Skin of body (tissue), 2 donors: ENCODE measurements around the gene FASTKD1. TPM values are rescaled to one million over a fixed set of nuclear protein-coding genes. Genes with fewer than 3 reads are reported as not detected.
A peak's percentile ranks its signal among the peaks of the same experiment; 100 is the strongest.
"Not testable (repeated sequence)": the region's sequence is repeated elsewhere in the genome, so short reads cannot be mapped to it uniquely, and the experiment has no call there.

ENCODE experiments used
- DNase-seq: peaks from one replicate; lab custom pipeline; 2025; lab: John Stamatoyannopoulos, UW
- total RNA-seq: library from RNA; depleted of rRNA; stranded (reverse); fragments of >200 nt; gene quantifications from one replicate; pipeline ENCODE4 v1.2.3, GENCODE V29; 2014

FASTKD1 gene, protein sequence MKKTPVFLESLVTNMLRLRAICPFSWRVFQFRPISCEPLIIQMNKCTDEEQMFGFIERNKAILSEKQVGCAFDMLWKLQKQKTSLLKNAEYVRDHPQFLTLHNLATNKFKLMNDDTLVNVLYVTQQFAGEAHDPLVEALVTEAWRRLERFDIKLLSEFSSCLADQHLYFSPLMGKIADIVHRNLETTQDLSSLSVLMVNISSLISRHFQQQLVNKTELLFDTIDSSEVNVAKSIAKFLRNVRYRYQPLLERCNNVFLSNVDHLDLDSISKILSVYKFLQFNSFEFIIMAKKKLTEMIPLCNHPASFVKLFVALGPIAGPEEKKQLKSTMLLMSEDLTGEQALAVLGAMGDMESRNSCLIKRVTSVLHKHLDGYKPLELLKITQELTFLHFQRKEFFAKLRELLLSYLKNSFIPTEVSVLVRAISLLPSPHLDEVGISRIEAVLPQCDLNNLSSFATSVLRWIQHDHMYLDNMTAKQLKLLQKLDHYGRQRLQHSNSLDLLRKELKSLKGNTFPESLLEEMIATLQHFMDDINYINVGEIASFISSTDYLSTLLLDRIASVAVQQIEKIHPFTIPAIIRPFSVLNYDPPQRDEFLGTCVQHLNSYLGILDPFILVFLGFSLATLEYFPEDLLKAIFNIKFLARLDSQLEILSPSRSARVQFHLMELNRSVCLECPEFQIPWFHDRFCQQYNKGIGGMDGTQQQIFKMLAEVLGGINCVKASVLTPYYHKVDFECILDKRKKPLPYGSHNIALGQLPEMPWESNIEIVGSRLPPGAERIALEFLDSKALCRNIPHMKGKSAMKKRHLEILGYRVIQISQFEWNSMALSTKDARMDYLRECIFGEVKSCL
- total RNA-seq = 29.5 TPM

DNA sequence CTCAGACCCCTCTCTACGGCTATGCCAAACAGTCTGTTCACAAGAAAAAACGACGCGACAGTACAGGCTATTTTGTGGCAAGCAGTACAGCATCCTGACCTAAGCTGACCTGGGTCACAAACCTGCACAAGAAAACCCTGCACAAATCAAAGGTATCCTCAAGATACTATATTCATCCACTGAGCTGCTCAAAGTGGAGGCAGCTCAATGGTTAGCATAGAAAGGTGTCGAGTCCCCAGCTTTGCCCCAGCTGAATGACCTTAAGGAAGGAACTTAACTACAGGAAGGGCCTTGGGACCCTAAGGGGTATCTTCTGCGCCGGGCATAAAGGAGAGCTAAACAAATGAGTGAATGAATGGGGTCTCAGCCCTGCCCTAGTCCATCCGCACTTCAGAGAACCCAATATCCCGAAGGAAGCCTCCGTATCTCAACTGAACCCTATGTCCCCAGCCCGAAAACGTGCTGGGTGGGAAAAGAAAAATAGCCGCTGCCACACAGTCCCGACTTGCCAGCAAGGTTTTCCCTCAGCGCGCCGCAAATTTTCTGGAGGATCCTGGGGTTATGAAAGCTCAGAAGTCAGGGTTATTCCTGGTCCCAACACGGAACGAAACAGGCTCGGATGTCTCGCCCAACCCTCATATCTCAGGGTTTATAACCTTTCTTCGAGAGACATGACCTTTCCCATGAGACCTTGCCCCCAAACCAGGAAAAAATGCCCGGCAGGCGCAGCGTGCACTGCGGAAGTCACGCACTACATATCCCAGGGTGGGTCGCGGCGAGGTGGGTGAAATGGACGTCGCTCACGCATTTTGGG lies at the start of gene FASTKD1:
TSS of gene FASTKD1 (minus strand) at position 706 of the 814 bp plus-strand sequence. CDS start 1,836 bp downstream, outside the sequence.
- DNase-seq = peak; percentile 86

DNA sequence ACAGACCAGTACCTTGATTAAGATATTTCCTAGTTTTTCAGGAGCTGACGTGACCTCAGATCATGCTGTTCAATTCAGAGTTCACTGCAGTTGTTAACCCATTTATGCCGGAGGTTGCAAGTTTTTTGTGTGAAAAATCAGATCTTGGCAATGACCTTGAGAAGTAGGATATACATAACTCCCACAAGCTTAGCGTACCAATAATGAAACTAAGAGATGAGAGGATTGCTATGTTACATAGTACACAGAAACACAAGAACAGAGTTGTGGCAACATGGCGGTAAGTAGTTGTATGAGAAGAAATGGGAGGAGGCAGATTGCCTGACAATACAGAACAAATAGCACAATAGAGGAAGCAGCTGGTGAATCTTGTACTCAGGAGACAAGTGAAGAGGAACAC lies 49.6 kb upstream of the FASTKD1 start:
- DNase-seq = no peak

DNA sequence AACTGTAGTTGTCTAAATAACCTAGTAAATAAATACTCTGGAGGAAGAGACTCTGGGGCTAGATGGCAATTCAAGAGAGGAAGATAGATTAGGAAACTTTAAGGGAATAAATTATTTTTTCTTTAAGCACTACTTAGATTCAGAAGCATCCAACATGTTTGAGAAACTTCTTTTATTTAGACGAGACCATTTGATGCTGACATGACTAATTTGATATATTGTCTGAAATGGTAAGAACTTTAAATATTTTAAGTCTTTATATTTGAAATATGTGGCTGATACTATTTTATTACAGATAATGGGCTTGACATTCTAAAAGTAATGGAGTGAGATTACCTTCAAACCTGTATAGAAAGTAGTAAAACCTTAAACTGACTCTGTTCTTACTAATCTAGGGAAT lies 46.8 kb upstream of the FASTKD1 start:
- DNase-seq = no peak

DNA sequence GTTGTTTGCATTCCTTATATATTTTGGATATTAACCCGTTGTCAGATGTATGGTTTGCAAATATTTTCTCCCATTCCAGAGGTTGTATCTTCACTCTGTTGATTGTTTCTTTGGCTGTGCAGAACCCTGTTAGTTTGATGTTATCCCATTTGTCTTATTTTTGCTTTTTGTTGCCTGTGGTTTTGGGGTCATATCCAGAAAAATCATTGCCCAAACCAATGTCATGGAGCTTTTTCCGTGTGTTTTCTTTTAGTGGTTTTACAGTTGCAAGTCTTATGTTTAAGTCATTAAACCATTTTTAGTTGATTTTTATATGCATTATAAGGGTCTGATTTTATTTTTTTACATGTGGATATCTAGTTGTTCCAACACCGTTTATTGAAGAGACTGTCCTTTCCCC lies 46.3 kb upstream of the FASTKD1 start:
- DNase-seq = no peak

DNA sequence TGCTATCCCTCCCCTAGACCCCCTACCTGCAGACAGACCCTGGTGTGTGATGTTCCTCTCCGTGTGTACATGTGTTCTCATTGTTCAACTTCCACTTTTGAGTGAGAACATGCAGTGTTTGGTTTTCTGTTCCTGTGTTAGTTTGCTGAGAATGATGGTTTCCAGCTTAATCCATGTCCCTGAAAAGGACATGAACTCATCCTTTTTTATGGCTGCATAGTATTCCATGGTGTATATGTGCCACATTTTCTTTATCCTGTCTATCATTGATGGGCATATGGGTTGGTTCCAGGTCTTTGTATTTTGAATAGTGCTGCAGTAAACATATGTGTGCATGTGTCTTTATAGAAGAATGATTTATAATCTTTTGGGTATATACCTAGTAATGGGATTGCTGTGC lies 42.3 kb upstream of the FASTKD1 start:
- not testable (repeated sequence) for DNase-seq

DNA sequence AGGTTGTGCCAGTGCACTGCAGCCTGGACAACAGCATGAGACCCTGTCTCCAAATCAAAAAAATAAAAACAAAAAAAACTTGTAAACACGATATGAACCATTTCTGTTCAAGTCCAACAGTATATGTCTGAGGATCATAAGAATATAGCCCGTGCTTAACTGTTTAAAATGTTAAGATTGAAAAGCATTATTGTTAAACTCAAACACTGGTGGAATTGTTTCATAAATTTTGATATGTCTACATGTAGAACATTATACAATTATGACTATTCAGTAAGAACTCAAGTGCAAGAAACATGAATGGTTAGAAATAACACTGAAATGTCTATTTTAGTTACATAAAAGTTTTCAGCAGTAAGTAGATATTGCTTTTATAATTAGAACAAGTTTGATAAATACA lies 40.2 kb upstream of the FASTKD1 start:
- peak; percentile 1 for DNase-seq

DNA sequence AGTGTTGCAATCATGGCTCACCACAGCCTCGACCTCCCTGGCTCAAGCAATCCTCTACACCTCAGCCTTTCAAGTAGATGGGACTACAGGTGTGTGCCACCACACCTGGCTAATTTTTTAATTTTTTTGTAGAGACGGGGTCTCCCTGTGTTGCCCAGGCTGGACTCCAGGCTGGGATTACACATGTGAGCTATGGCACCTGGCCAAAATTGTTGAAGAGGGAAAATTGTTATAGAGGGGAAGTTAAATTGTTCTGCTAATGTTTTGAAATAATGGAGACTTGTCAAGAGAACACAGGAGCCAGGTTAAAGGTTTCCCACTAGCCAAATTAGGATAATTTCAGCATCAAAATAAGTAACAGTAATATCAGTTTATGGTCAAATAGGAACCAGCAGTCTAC lies 35.6 kb upstream of the FASTKD1 start:
- DNase-seq = no peak

DNA sequence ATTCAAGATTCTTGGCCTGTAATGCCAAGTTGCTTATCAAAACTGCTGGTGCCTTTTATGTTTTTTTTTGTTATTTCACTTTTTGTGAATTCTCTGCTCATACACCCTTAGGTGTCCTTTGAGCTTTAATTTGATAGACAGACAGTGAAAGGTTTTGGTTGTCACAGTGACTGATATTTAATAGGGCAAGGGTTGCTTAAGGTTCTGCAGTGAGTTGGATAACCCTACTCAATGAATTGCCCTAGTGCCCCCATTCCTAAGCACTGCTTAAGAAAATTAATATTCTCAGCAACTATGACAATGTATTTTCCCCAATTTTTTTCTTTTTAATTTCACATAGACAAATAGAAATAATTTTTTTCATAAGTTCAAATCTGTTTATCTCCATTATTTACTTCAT lies 25.9 kb upstream of the FASTKD1 start:
- DNase-seq = no peak

DNA sequence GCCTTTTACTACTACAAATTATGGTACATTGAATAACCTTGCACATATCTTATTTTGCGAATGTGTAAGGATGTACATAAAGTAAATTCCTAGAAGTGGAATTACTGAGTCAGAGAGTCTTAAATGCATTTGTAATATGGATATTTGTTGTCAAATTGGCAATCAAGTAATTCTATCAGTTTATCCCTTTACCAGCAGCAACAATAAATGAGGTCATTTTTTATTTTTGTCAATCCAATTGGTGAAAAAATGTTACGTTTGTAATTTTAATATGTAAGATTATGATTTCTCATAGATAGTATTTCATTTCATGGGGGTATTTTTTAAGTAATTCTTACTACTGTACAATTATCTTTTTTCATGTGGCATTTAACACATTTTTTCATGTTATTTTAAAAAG lies 25.3 kb upstream of the FASTKD1 start:
- no peak for DNase-seq

DNA sequence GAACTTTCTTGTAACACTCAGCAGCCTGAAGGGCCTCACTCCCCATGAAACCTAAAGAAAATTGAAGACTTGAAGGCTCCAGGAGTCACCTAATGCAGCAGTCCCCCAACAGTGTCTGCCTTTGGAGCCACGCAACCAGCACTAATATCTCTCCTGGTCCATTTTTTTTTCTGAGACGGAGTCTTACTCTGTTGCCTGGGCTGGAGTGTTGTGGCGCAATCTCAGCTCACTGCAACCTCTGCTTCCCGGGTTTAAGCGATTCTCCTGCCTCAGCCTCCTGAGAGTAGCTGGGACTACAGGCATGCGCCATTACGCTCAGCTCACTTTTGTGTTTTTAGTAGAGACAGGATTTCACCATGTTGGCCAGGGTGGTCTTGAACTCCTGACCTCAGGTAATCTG lies 22.9 kb upstream of the FASTKD1 start:
- DNase-seq = not testable (repeated sequence)

DNA sequence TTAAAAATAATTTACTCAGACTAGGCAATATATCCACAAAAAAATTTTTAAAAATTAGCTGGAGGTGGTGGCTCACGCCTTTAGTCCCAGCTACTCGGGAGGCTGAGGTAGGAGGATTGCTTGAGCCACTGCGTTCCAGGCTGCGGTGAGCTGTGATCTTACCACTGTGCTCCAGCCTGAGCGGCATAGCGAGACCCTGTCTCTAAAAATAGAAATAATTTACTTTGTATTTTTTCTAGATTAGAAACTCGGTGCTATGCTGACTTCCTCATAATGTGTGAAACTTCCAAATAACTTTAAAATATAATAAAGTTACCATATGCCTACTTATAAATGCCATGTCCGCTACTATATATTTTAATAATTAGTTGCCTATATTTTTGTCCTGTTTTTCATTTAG lies 17.1 kb upstream of the FASTKD1 start:
- no peak for DNase-seq

DNA sequence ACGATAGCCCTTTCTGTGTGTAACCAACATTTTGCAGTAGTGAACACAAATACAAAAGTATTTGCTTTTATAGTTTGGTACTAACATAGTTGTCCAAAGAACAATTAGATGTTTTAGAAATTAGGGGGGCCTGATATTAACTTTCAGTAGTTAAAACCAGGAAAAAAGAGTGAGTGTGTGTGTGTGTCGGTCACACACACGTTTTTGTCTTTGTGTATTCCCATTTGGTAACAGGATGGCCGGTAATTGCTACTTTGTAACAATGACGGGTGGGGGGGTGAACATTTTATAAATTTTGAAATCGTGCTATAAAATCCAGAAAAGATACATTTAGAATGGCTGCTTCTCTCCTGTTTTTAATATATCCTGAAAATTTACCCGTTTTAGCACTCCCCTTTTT lies 12.0 kb upstream of the FASTKD1 start:
- no peak for DNase-seq

DNA sequence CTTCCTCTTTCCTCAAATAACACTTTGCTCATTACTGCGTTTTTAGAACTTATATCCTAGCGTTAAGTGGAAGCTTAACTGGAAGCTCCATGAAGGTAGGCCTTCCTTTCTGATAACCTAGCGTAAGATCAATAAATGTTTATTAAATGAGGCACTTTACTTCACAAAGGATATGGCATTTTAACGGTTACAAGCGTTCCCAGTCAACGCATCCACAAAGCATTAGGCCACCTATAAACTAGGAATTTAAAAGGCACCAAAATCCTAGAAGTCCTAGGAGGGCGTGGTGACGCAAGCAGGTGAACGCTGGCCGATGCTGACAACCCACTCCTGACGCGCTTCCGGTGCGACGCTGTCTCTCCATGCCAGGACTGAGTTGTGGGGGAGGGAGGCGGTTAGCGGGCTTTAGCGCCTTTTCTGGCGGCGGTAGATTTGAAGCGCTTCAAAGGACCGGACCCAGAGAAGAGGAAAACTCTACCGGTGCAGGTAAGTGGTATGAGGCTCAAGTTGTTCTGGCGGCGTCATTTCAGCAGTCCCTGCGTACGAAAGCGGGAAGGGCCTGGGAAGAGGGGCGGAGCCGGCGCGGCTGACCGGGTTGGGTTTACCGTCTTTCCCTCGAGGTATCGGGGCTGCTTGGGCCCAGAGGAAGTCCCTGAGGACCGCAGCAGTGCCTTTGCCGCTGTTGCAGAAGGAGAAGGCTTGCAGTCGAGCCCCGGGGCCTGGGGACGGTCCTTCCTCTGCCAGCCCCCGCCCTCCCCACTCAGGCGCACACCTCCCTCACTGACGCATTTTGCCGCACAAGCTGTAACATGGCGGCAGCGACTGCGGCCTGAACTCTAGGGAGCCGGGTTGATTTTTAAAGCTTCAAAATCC lies 10.6 kb upstream of the FASTKD1 start, which contains the start of gene PPIG:
TSS of gene PPIG (plus strand) at position 347 of the 873 bp plus-strand sequence. CDS start 19,691 bp downstream, outside the sequence.
- peak; percentile 92 for DNase-seq

DNA sequence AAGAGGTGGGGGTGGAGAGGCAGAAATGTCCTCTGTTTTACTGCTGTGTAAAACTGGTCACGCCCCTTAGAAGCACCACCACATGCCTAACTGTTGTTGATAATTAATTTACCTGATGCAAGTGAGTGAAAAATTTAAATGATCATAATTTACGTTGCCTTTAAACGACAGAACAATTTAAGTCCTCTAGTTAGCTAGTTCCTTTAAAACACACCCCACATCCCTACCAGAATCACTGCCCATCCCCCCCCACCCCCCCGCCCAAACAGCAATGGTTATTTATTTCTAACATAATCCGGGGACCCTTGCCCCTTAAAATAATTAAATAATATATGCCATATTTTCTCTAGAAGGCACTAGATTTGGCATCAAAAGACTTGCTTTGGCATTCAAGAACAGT lies 9.9 kb upstream of the FASTKD1 start:
- no peak for DNase-seq

DNA sequence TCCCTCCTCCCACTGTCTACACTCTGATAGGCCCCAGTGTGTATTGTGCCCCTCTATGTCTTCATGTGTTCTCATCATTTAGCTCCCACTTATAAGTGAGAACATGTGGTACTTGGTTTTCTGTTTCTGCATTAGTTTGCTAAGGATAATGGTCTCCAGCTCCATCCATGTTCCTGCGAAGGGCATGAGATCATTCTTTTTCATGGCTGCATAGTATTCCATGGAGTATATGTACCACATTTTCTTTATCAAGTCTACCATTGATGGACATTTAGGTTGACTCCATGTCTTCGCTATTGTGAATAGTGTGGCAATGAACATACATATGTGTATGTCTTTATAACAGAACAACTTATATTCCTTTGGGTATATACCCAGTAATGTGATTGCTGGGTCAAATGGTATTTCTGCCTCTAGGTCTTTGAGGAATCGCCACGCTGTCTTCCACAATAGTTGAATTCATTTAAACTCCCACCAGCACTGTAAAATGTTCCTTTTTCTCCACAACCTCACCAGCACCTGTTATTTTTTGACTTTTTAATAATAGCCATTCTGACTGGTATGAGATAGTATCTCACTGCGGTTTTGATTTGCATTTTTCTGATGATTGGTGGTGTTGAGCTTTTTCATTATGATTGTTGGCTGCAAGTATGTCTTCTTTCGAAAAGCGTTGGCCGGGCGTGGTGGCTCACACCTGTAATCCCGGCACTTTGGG lies 9.0 kb upstream of the FASTKD1 start:
- not testable (repeated sequence) for DNase-seq

DNA sequence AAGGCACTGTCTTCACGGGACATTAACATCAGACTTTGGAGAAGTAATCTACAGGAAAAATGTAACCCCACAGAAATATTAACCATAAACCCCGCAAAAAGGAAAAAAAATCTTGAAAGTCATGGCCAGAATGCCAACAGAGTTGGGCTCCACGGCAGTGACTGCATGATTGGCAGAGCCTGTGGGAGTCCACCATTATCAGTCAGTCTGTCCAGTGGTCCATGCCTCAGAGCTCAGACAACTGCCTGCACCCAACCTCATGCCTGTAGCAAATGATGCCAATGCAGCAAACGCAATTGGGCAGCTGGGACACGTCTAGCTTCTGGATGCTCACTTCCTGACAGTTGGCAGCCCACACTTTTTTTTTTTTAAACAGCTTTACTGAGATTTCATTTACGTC lies 5.4 kb upstream of the FASTKD1 start:
- DNase-seq = no peak

DNA sequence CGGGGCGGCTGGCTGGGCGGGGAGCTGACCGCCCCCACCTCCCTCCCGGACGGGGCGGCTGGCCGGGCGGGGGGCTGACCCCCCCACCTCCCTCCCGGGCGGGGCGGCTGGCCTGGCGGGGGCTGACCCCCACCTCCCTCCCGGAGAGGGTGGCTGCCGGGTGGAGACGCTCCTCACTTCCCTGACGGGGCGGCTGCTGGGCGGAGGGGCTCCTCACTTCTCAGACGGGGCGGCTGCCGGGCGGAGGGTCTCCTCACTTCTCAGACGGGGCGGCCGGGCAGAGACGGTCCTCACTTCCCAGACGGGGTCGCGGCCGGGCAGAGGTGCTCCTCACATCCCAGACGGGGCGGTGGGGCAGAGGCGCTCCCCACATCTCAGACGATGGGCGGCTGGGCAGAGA lies 1.6 kb upstream of the FASTKD1 start:
- not testable (repeated sequence) for DNase-seq

DNA sequence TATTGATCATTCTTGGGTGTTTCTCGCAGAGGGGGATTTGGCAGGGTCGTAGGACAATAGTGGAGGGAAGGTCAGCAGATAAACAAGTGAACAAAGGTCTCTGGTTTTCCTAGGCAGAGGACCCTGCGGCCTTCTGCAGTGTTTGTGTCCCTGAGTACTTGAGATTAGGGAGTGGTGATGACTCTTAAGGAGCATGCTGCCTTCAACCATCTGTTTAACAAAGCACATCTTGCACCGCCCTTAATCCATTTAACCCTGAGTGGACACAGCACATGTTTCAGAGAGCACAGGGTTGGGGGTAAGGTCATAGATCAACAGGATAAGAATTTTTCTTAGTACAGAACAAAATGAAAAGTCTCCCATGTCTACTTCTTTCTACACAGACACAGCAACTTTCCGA lies 874 bp upstream of the FASTKD1 start:
- DNase-seq = not testable (repeated sequence)

DNA sequence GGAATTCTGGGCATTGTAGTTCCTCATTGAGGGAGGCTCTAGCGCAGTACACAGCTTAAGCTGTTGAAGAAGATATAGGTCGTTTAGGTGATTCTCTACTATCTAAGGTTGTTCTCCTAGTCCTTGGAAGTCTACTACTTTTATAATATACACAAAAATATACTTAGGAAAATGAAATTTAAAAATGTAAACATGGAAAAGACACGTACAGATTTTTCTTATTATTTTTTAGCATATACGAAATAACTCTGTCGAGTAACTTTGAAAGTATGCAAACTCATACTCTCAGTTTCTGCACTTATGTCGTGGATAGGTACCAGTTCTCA lies 272 bp upstream of the FASTKD1 start:
- DNase-seq = no peak

DNA sequence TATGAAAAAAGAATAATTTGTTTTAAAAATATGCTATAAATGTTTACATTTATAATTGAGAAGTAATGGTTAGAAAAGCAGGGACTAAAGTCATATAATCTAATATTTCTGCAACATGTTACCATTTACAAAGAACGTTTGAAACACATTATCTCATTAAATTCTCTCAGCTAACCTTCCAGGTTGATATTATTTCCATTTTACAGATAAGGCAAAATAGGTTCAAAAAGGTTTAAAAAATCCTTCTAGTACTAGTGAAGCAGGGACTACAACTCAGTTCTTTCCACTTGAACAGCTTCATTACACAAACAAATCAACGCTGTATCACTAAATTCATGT lies 875 bp downstream of the FASTKD1 start:
- no peak for DNase-seq
